ENCODE results near the gene LDB3.
A peak's percentile ranks its signal among the peaks of the same experiment; 100 is the strongest.
"Not testable (repeated sequence)": the region's sequence is repeated elsewhere in the genome, so short reads cannot be mapped to it uniquely, and the experiment has no call there.

Gene LDB3, protein sequence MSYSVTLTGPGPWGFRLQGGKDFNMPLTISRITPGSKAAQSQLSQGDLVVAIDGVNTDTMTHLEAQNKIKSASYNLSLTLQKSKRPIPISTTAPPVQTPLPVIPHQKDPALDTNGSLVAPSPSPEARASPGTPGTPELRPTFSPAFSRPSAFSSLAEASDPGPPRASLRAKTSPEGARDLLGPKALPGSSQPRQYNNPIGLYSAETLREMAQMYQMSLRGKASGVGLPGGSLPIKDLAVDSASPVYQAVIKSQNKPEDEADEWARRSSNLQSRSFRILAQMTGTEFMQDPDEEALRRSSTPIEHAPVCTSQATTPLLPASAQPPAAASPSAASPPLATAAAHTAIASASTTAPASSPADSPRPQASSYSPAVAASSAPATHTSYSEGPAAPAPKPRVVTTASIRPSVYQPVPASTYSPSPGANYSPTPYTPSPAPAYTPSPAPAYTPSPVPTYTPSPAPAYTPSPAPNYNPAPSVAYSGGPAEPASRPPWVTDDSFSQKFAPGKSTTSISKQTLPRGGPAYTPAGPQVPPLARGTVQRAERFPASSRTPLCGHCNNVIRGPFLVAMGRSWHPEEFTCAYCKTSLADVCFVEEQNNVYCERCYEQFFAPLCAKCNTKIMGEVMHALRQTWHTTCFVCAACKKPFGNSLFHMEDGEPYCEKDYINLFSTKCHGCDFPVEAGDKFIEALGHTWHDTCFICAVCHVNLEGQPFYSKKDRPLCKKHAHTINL

DNA sequence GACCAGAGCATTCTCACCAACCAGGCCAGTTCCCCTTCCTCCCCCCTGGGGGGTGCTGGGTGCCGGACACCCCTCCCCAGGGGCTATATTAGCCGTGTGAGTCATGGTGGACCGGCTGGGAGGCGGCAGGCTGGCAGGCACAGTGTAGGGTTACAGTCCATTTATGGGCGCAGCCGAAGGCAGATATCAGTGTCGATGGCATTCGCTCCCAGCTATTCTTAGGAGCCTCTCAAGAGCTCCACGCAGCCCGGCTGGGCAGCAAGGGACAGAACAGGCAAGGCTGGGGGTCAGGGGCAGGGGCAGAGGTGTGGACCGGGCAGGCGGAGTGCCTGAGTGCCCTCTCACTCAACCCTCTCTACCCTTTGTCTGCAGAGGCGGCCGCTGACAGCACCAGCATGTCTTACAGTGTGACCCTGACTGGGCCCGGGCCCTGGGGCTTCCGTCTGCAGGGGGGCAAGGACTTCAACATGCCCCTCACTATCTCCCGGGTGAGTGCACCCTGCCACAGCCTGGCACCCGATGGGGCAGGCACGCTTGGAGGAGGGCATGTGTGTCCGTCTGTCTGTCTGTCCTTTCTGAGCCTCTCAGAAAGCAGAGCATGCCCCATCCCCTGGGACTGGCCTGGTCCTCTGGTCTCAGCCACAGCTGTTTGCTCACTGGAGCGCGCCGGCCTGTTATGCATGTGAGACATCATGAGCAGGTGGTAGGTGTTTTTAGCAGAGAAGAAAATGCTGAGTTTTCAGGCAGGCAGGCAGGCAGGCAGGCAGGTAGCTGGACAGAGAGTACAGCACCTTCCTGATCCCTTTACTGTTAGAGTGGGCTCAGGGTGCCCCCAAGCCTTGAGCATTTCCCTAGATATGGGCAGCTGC, at the start of gene LDB3:
TSS of gene LDB3 (plus strand) at position 215 of the 869 bp plus-strand sequence. CDS start at position 396, 181 bp downstream.
- DNase-seq: peak; percentile 44 to 70

DNA sequence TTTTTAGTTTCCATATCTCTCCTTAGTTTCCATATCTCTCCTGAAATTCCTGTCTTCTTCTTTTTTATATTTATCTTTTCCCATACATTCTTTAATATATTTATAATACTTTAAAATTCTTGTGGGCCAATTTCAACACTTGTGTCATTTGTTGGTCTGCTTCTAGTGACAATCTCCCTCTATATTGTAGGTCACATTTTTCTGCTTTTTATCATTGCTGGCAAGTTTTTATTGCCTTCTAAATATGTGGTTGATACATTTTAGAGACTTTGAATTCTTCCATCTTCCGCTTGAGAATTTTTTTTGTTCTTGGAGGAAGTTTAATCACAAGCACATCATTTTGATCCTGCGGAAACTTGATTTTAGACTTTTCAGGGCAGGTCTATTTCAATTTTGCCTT, 40.0 kb upstream of the LDB3 start:
- no peak for DNase-seq

DNA sequence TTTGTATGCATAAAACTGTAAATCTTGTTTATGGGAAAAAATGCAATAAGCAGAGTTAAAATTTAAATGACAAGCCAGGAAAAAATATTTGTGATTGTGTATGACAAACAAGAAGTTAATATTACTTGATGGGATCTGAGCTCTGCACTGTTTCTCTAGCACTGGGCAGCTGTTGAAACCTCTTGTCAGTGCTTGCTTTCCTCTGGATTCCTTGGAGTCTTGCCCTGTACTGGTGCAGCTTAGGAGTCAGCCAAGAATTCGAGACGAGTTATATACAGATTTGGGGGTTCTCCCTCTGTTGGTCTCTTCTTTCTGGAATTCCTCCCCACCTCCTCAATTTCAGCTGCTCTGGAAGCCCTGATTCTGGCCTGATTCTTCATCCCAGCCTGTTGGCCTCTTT, 38.2 kb upstream of the LDB3 start:
- no peak for DNase-seq

DNA sequence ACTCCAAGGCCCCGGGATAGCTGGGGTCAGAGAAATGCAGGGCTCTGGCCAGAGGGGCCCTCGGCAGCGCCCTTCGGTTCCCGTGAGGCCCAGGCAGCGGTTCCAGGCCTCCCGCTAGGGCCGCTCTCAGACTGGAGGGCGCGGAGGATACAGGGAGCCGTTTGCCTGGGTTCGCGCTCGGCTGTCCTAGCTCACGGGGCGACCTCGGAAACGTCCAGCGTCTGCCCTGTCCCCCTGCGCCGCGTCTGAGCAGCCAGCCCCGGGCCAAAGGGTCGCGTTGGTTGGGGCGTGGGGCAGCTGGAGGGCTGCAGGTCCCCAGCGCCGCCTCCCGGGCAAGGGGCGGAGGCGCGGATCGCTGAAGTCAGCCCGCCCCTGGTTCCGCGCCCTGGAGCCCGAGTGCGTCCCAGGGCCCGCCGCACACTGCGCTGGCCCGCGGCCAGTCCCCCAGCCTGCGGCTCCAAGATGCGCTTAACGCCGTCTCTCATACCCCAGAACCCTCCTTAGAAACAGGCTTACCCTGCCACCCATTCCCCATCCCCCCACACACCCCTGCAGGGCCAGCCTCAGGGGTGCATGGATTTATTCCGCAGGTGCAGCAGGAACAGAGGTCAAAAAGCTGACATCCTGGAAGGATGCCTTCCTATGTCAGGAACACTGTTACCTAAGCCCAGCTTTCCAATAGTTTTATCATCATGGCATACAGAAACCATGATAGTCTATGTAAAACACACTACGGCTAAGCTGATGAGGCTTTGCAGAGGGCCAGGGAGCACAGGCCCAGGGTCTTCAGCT, 36.1 kb upstream of the LDB3 start:
- DNase-seq: no peak

DNA sequence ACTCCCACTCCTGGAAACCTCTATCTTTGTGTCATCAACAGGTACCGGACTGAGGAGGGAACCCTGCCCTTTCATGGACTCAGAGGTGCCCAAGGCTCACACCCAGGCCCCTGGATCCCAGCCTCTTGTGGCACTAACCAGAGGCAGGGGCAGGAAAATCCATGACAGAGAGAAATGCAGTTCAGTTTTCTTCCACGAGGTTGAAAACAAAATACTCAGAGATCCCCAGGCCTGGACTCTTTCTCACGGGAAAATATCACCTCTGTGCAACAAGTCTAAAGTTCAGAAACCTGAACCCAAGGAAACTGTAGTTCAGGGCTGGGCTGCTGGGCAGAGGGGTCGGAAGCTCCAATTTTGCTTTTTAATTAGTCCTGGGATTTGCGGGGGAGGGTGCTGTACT, 35.4 kb upstream of the LDB3 start:
- no peak for DNase-seq

DNA sequence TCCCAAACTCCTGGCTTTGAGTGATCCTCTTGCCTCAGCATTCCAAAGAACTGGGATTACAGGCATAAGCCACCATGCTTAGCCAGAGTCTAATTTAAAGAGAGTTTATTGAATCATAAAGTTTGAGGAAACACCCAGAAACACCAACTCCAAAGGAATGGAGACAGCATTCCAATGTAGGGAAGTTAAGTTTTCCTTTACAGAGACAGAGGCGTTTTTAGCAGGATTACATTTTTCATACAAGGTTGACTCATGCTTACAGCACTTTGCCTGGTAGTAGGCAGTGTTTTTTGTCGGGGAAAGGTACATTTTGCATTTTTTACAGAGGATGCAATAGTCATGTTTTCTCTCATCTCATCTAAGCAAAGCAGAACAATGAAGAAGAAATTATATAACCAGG, 32.9 kb upstream of the LDB3 start:
- DNase-seq: no peak

DNA sequence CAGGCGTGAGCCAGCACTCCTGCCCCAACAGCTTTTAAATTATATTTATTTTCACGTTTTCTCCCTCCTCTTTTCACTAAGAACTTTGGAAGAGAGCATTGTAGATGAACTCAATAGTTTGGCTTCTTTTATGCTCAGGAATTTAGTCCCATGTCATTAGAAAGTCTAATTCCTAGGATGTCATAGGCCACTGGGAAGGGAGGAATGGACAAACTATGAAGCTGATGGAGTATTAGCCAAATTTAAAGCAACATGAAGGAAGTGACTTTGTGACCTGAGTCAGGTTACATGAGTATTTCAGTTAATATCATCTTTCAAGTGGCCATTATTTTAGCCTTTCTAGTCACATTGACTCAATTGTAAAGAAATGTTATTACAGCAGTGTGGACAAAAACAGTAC, 32.0 kb upstream of the LDB3 start:
- no peak for DNase-seq

DNA sequence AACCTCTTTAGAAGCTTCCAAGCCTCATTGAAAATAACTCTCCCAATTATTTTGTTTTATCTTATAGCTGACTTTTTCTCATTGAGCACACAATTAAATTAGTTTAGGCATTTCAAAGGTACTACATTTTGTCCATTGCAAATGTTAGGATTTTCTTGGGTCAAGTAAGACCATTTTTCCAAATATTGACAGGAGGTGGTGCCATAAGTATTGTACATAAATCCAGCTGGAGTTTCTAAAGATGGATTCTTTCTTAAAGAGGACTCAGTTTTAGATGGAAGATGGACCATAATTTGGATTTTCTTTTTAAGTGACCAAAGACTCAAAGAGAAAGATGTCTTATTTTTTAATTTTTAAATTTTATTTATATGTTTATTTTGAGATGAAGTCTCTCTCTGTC, 26.3 kb upstream of the LDB3 start:
- no peak for DNase-seq

DNA sequence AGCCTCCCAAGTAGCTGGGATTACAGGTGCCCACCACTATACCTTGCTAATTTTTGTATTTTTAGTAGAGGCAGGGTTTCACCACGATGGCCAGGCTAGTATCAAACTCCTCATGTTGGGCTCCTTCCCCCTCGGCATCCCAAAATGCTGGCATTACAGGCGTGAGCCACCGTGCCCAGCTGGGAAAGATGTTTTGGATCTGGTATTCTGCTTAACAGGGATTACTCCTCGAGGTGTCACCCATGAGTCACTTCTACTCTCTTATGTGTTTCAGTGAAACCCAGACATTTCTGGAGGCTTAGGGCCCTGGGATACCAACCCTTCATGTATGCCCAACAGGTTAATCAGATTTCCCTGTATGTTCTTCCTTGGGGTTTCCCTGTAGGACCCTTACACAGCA, 25.8 kb upstream of the LDB3 start:
- no peak for DNase-seq

DNA sequence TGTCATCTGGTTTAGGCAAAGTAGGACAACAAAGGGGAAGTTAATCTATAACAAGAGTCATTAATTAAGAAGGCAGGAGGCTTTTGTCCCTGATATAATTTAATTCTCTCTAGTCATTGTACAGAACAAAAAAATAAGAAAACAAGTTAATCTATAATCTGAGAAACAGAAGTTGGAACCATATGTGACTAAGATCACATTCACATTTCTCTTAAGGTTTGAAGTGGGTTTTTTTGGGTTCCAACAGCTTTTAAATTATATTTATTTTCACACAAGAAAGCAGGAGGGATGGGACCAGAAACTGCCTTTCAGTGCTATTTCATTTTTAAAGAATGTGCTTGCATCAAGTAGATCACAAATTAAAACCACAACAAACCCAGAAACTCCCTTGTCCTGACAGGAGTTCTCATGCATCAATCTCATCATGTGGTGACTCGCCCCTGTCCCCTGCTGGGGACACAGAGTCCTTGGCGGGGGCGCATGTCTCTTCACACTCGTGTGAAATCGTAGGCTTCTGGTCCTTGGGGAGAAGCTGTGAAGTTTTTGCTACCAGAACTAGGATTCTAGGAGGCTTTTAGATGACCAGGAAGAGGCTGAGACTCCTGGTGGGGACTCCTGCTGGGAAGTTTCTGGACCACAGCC, 24.0 kb upstream of the LDB3 start:
- DNase-seq: no peak

DNA sequence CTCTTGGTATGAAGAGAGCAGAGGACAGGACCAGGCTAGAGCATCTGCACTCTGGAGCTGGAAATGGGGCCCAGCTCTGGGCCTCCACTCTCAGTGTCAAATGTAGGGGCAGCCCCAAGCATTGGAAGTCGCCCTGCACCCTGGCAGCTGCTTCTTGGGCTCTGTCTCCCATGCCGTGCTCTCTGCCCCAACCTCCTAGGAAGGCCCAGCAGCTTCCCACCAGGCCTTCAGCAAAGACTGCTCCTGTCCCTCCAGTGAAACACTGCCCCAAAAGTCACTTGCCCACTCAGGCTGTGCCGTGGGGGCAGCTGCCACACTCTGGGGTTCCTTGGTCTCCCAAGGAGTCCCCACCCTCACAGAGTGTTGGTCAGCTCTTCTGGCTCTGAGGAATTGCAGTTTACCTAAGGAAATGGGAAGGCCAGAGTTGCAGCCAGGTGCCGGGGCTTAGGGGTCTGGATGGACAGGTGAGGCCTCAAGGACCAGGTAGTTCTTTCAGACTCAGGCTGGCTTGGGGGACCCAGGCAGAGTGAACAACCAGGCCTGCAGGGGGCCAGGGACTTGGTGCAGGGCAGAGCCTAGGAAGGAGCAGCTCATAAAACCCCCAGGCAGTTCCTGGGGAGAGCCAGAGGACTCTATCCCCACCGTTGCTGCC, 23.4 kb upstream of the LDB3 start:
- DNase-seq: no peak

DNA sequence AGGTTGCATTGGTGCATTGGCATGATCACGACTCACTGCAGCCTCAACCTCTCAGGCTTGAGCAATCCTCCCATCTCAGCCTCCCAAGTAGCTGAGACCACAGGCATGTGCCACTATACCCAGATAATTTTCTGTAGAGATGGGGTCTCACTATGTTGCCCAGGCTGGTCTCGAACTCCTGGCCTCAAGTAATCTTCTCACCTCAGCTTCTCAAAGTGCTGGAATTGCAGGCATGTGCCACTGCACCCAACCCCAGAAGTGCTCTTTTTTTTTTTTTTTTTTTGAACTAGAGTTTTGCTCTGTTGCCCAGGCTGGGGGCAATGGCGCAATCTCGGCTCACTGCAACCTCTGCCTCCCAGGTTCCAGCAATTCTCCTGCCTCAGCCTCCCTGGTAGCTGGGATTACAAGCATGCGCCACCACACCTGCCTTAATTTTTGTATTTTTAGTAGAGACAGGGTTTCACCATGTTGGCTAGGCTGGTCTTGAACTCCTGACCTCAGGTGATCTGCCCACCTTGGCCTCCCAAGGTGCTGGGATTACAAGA, 22.6 kb upstream of the LDB3 start:
- not testable (repeated sequence) for DNase-seq

DNA sequence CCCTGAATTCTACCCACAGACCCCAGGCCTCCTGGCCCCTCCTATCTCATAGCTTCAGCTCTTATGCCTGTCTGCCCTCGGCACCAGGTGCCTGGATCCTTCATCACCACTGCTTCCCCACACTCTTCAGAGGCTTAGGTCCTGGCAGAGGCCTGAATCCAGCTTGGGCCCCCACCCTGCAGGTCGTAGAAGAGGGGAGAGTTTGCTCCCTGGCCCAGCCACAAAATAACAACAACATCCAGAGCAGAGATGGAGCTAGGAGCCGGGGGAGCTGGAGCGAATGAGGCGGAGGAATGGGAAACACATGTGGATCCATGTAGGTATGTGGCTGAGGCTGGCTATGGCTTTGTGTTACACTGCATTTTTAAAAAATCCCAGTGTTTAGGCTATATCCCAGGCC, 21.8 kb upstream of the LDB3 start:
- DNase-seq: no peak

DNA sequence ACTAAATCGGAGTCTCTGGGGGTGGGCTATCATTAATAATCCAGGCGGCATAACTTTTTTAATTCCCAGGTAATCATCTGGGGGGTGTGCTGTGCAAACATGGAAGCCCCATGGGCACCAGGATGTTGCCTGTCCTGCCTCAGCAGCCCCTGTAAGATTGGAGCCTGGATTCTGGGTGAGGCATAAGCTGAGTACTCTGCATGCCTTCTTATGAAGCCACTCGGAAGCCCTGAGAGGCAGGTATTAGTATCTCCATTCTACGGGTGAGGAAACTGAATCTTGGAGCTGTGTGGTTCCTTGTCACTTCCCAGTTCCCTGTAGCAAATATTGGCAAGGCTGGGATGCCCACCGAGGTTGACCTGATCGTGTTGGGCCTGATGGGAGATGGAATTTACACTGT, 21.4 kb upstream of the LDB3 start:
- DNase-seq: no peak

DNA sequence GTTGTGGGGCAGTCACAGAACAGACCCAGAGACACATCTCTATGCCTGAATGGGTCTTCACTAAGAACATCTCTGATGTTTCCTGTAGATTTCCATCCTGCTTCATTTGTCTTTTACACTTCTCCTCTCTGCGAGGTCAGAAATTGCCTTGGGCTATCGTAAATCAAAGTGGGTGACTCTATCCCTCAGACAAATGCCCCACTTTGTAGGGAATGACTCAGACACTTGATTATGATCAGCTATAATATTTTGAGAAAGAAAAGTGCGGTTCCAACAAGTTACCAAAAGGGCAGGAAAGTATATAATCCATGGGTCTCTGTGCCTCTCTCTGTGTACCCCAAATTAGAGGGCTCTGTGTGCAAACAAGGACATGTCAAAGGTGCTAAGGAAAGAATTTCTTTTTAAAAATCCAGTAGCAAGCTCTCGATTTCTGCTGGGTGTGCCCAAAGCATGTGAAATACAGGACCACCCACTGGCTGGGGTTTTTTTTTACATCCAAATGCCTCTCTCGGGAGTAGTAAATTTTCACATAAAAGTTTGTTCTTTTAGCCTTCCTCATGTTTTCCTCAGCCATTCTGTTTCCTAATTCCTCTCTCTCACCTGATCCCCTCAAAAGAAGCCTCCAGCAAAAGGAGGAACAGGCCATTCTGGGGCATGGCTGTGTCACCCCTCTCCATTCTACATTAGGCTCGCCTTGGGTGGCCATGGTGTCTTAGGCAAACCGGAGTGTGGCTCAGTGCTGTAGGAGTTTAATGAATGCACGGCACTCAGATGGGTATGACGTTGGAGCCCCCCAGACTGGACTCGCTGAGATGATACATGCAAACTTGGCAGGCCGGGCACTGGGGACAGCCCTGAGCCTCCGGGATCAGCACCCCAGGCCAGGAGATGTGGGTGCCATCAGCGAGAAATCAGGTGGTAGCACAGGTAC, 20.3 kb upstream of the LDB3 start:
- DNase-seq: no peak

DNA sequence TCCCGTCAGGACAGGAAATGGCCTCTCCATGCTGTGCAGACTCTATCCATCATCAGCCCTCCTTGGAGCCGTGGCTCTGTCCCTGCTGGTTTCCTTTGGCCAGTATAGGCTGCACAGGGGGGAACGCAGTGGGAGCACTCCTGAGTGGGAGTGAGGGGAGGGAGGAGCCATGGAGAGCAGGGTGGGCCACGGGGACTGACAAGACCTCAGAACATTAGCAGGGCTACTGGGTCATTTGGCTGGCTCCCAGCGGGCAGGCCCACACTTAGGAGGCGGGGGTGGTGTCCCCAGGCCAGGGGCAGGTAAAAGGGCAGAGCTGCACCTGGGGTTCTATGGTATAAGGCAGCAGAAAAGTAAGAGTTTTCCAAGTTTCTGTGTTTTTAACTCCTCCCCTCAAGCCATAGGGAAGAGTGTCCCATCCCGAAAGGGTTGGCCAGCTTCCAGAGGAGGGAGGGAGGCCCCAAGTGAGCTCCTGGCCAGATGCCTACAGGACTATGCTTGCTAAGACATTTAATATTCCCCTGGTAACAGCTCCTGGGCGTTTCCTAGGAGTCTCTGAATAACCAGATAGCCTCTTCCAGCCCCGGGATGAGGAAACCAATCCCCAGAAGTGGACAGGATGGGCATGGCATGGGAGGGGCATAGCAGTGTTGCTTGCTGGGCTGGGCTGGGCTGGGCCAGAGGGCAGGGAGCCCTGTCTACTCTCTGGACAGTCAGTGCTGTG, 19.4 kb upstream of the LDB3 start:
- DNase-seq: no peak

DNA sequence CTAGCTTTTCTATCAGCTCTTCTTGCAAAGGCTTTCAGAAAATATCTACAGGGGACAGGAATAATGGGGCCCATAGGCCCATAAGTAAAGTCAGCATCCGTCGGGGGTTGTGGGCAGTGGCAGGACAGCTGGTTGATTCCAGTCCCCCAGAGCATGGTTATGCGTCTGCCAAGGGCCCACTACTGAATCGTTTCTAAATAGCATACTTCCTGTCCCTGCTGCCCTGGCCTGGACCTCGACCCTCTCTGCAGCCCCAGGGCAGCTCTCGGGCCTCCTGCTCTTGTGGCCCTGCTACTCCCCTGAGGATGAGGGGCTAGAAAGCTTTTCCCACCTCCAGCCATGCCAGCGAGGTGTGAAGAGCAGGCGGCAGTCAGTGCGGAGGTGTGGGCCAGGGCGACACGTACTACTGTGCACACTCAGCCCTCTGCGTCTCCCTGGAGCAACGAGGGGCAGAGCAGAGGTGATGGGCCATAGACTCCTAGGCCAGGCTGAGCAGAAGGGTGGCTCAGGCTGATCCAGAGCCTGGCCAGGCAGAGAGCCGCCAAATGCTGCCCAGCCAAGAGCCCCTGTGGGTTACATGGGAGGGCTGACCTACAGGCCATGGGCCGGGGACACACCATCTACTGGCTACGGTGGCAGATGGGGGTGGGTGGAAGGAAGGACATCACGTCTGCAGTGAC, 18.7 kb upstream of the LDB3 start:
- DNase-seq: no peak

DNA sequence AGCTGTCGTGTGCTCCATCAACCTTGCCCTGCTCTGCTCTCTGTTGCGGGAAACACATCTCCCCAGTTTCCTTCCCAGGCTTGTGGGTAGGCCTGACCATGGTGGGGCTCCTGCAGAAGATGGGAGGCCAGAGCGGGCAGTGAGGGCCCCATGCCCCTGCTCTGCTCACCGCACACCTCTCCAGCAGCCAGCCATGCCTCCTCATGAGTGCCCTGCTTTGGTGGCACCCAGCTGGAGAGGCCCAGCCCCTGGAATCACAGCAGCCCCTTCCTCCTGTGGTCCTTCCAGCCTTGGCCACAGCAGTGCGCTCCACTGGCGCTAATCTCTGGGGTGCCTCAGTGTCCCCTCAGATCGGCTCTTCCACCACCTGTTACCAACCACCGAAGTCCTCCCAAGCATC, 18.2 kb upstream of the LDB3 start:
- no peak for DNase-seq

DNA sequence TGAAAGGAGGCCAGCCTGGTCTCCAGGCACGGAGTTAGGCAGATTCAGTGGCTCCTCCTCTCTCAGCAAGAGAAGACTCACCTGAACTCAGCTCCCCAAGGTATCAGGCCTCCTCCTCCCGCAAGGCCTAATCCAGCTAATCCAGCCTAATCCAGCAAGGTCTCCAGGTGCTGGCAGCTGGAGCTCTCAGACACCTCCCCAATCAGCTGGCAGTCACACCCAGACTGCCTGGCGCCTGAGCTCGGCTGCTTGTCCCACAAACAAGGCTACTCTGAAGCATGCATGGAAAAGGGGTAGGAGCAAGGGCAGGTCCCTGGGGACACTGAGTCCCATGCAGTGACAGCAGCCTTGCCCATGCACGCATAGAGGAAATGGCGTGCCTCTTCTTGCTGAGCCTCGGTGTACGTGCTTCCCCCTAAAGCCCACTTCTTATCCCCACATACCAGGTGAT, 17.3 kb upstream of the LDB3 start:
- DNase-seq: no peak

Data from SHP77 (cell line).